GM12878 (cell line): Measurements from ENCODE around the gene PLA2G2C. TPM values are rescaled to one million over a fixed set of nuclear protein-coding genes. Genes with fewer than 3 reads are reported as not detected.

Experiments used
- ATAC-seq: fragments of 200-7000 bp; cut with Tn5 transposase; 3 replicates; pipeline ENCODE4 v1.9.1; 2020; ENCODE audit warnings: mild to moderate bottlenecking, moderate library complexity
- BruUV-seq: library from RNA; stranded (reverse); fragments of 400-500 nt; replicated peaks from 2 replicates; lab custom pipeline; 2021; lab: Mats Ljungman, UMichigan
- CTCF ChIA-PET: fragments of 300-600 bp; sonication (Branson Sonifier 250); formaldehyde crosslinking; extraction: SDS; loops from one replicate; lab custom pipeline; 2021; ENCODE audit warnings: inconsistent platforms; lab: Yijun Ruan, JAX
- POLR2A ChIA-PET: fragments of 350-600 bp; formaldehyde crosslinking; extraction: SDS; loops from one replicate; lab custom pipeline; 2021; ENCODE audit warnings: inconsistent platforms; lab: Charles Lee
- RAD21 ChIA-PET: fragments of 300-600 bp; sonication (Branson Sonifier 250); formaldehyde crosslinking; loops from one replicate; lab custom pipeline; 2023; ENCODE audit warnings: antibody characterized with exemption; ENCODE audit not compliant: unreplicated experiment; lab: Charles Lee
- SMC1A ChIA-PET: fragments of 300-600 bp; sonication (Branson Sonifier 250); formaldehyde crosslinking; loops from one replicate; lab custom pipeline; 2023; ENCODE audit not compliant: unreplicated experiment, uncharacterized antibody; lab: Charles Lee
- DNase-seq: peaks from one replicate; pipeline ENCODE4 v3.0.0-alpha.2; 2011; ENCODE audit warnings: low read depth, low spot score
- FAIRE-seq: peaks from 3 replicates; lab custom pipeline; 2011; peaks lifted over from hg19 to GRCh38; lab: Jason Lieb, UNC
- H2AFZ ChIP-seq: 2 replicates; pipeline ENCODE4 v1.6.0; 2011; ENCODE audit warnings: low read depth, low read length, control low read depth; ENCODE audit not compliant: control insufficient read depth
- H3K27ac ChIP-seq: 2 replicates; pipeline ENCODE4 v1.5.1; 2011; ENCODE audit warnings: control low read depth; ENCODE audit not compliant: control insufficient read depth, insufficient read depth
- H3K27me3 ChIP-seq, 2 experiments: replicated peaks in 1 of 2; 2 replicates each; pipeline versions ENCODE4 v1.6.0 to v1.6.1; 2011; ENCODE audit warnings: low read length in 1 of 2; ENCODE audit not compliant: control insufficient read depth in 2 of 2, insufficient read depth in 2 of 2
- H3K36me3 ChIP-seq, 2 experiments: 2 replicates each; pipeline ENCODE4 v1.5.1; 2011; ENCODE audit warnings: low read length in 1 of 2; ENCODE audit not compliant: control insufficient read depth in 2 of 2, insufficient read depth in 2 of 2
- H3K4me1 ChIP-seq: 2 replicates; pipeline ENCODE4 v1.6.1; 2011; ENCODE audit warnings: mild to moderate bottlenecking, low read length, moderate library complexity, mixed read lengths; ENCODE audit not compliant: control insufficient read depth, insufficient read depth
- H3K4me2 ChIP-seq: 2 replicates; pipeline ENCODE4 v1.6.0; 2011; ENCODE audit warnings: control low read depth; ENCODE audit not compliant: control insufficient read depth, insufficient read depth
- H3K4me3 ChIP-seq: fragments of 200-600 bp; sonication (generic); 2 replicates; pipeline ENCODE4 v1.5.1; 2016
- H3K79me2 ChIP-seq: 2 replicates; pipeline ENCODE4 v1.6.0; 2011; ENCODE audit warnings: low read length; ENCODE audit not compliant: control insufficient read depth, insufficient read depth
- H3K9ac ChIP-seq: 2 replicates; pipeline ENCODE4 v1.8.0; 2011; ENCODE audit warnings: low read length, control low read depth, mixed read lengths; ENCODE audit not compliant: control insufficient read depth, insufficient read depth
- H3K9me3 ChIP-seq: replicated peaks from 3 replicates; pipeline ENCODE4 v1.5.1; 2011; ENCODE audit warnings: mild to moderate bottlenecking, low read length; ENCODE audit not compliant: control insufficient read depth, insufficient read depth
- H4K20me1 ChIP-seq: 2 replicates; pipeline ENCODE4 v1.6.0; 2011; ENCODE audit not compliant: control insufficient read depth, insufficient read depth
- CBFB ChIP-seq: IDR thresholded peaks from 2 replicates; pipeline ENCODE4 v1.6.1; 2016; ENCODE audit warnings: antibody characterized with exemption, low read depth
- CHD1 ChIP-seq: IDR thresholded peaks from 2 replicates; pipeline ENCODE4 v1.6.1; 2012; ENCODE audit warnings: low read depth, low read length, improper control_type of control experiment
- CREM ChIP-seq: IDR thresholded peaks from 2 replicates; pipeline ENCODE4 v1.6.1; 2014; ENCODE audit warnings: antibody characterized with exemption, low read depth
- EGR1 ChIP-seq, 2 experiments: IDR thresholded peaks; 1 replicate in 1 of 2; 2 replicates in 1 of 2; pipeline ENCODE4 v1.6.1; 2011 to 2012; ENCODE audit warnings: low read depth in 2 of 2, low read length in 2 of 2, borderline replicate concordance in 1 of 2, mild to moderate bottlenecking in 1 of 2, moderate library complexity in 1 of 2
- KLF5 ChIP-seq: fragments of 450-650 bp; IDR thresholded peaks from 2 replicates; pipeline ENCODE4 v1.6.1; 2014; ENCODE audit warnings: mild to moderate bottlenecking; ENCODE audit not compliant: partially characterized antibody
- MYB ChIP-seq: fragments of 150-350 bp; IDR thresholded peaks from 2 replicates; pipeline ENCODE4 v1.6.1; 2014; ENCODE audit warnings: mild to moderate bottlenecking, low read depth, low read length, borderline replicate concordance
- ZNF217 ChIP-seq: fragments of 450-650 bp; IDR thresholded peaks from 2 replicates; pipeline ENCODE4 v1.6.1; 2017; ENCODE audit warnings: antibody characterized with exemption, mild to moderate bottlenecking
- WGBS: methylation state at CpG from one replicate; pipeline ENCODE4 v1.1.6; 2016; ENCODE audit warnings: low lambda C conversion rate; ENCODE audit not compliant: insufficient replicate concordance, insufficient coverage; ENCODE audit errors: missing lambda C conversion rate; 5-methylcytosine and 5-hydroxymethylcytosine counted together
- in situ Hi-C: fragments of 300-500 bp; cut with MboI; formaldehyde crosslinking; loops from 9 replicates; pipeline ENCODE4 v1.14.3; 2018; ENCODE audit warnings: mixed read lengths
- intact Hi-C: fragments of 100-400 bp; cut with micrococcal nuclease; formaldehyde crosslinking; loops from one replicate; pipeline ENCODE4 v1.14.2; 2022; ENCODE audit not compliant: unreplicated experiment
- polyA plus RNA-seq, 11 experiments: library from polyadenylated mRNA; depleted of rRNA in 4 of 11; unstranded in 6 of 11; stranded (reverse) in 5 of 11; fragments of >200 nt; fragmentation: Nextera tagmentation in 4 of 11; fragmentation: Illumina TruSeq in 1 of 11; extraction: Ambion mirVana in 4 of 11; extraction: Trizol in 1 of 11; gene quantifications; 1 replicate in 1 of 11; 2 replicates in 10 of 11; pipeline versions ENCODE4 v1.2.1 to v1.2.3, GENCODE V29; 2011 to 2016; ENCODE audit warnings: inconsistent platforms in 2 of 11, missing spikeins in 2 of 11, low read depth in 1 of 11
- total RNA-seq, 4 experiments: library from RNA; depleted of rRNA in 3 of 4; stranded (reverse); fragments of >200 nt in 3 of 4; fragmentation: Illumina TruSeq in 1 of 4; extraction: Trizol in 1 of 4; gene quantifications; 2 replicates each; pipeline versions ENCODE4 v1.2.1 to v1.2.3, GENCODE V29; 2013 to 2021
- TF ChIP-seq, protein P1 (sequence below): IDR thresholded peaks from 2 replicates; pipeline ENCODE4 v1.6.1; 2012; ENCODE audit warnings: low read depth, low read length, improper control_type of control experiment
- TF ChIP-seq, protein P2 (sequence below): fragments of 450-650 bp; IDR thresholded peaks from 2 replicates; pipeline ENCODE4 v1.6.1; 2017; ENCODE audit warnings: mild to moderate bottlenecking
- TF ChIP-seq, protein P3 (sequence below): fragments of 450-650 bp; formaldehyde crosslinking; IDR thresholded peaks from 2 replicates; pipeline ENCODE4 v1.4.0; 2020; ENCODE audit warnings: mild to moderate bottlenecking, moderate library complexity
- TF ChIP-seq, protein P4 (sequence below): fragments of 450-650 bp; IDR thresholded peaks from 2 replicates; pipeline ENCODE4 v1.6.1; 2017; ENCODE audit warnings: mild to moderate bottlenecking, moderate library complexity

The PLA2G2C gene
- total and polyA plus RNA-seq, 10 of the 15 experiments (the other 5 are each of a cell fraction or from before 2014, with no cell fraction given) = 0.05 TPM; not detected in 9

DNA sequence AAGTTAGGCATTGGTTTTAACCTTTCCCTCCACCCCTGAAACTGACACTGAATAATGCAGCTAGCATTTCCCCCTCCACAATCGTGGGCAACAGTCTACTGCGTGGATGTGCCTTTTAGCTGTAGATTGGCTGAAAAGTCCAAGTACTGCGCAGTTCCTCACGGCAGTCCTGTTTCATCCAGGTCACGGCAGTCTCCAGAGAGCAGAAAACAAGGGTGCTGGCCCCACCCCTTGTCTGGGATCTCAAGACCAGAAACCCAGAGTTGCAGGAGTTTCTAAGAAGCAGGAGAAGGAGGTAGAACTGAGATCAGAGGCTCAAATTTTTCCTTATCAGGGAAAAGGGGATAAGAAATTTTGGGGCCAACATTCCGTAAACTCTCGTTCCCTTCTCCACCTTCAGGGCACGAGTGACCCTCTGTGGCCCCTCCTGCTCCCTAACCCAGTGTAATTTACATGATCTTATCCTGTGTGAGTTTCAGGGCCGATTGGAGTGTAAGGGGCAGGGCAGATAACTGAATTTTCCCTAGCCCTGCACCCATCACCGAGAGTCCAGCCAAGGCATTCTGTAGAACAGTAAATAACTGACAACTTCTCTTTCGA is 25.9 kb upstream of the PLA2G2C start (continued):
- TF ChIP-seq KLF5 (no peak), CHD1 (no peak), ZNF217 (no peak), EGR1 (IDR thresholded peaks at IDR 0.05; ENCODE audit: borderline replicate concordance in 1 of 2, low read depth in 2 of 2, low read length in 2 of 2) (no peak), CREM (no peak)
- TF ChIP-seq, protein P1, sequence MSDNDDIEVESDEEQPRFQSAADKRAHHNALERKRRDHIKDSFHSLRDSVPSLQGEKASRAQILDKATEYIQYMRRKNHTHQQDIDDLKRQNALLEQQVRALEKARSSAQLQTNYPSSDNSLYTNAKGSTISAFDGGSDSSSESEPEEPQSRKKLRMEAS = no peak
- TF ChIP-seq, protein P2, sequence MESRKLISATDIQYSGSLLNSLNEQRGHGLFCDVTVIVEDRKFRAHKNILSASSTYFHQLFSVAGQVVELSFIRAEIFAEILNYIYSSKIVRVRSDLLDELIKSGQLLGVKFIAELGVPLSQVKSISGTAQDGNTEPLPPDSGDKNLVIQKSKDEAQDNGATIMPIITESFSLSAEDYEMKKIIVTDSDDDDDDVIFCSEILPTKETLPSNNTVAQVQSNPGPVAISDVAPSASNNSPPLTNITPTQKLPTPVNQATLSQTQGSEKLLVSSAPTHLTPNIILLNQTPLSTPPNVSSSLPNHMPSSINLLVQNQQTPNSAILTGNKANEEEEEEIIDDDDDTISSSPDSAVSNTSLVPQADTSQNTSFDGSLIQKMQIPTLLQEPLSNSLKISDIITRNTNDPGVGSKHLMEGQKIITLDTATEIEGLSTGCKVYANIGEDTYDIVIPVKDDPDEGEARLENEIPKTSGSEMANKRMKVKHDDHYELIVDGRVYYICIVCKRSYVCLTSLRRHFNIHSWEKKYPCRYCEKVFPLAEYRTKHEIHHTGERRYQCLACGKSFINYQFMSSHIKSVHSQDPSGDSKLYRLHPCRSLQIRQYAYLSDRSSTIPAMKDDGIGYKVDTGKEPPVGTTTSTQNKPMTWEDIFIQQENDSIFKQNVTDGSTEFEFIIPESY = no peak
- TF ChIP-seq, all 136 proteins: peak for 0

DNA sequence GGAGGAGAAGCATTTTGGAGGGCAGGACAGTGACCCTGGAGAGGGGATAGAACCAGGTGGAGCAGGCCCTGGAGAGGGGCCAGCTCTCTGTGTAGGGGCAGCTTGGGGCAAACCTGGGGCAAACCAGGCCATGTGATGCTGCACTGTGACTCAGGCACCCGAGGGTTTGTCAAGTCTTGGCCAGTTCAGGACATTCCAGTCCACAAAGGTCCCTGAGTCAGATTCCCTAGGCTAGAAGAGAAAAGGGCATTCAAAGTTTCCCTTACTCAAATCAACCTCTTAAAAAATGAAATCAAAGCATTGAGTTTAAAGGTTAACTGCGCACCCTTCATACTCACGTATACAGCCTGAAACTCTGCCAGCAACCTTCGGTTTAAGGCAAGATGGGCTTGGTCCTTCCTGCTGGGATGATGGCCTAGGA is 25.2 kb upstream of the PLA2G2C start:
- BruUV-seq = no TSS peak
- DNase-seq = no peak
- no peak overlapping the region for H3K4me2 ChIP-seq
- 21% methylated on average over 4 of the region's 4 CpGs for WGBS
- no peaks in the 10 kb centered on the region for H3K36me3 ChIP-seq
- FAIRE-seq = no peak
- peaks cover 3 to 10% of the 10 kb centered on the region in 2 experiments; a peak in 2 of 4 replicates for H3K27me3 ChIP-seq
- no peaks in the 10 kb centered on the region for H3K79me2 ChIP-seq
- H4K20me1 ChIP-seq = no peaks in the 10 kb centered on the region
- ChIA-PET CTCF (interaction anchor here (1.8 to 2.6 kb wide), 3 partner anchors 16 to 283 kb away, joined by 4 to 39 read pairs (median 12); no protein-coding TSS in a partner anchor), RAD21 (no interaction called here), POLR2A (no interaction called here), SMC1A (no interaction called here)
- H3K4me3 ChIP-seq = no peak overlapping the region
- H3K9me3 ChIP-seq = peaks cover 2% of the 10 kb centered on the region; the same call in 1 of the 3 replicates
- no peak overlapping the region for H2AFZ ChIP-seq
- no peak overlapping the region for H3K9ac ChIP-seq
- in situ Hi-C loops (loop anchor here (5.0 kb wide), 1 partner anchor 281 kb away; no protein-coding TSS in a partner anchor), intact Hi-C loops (loop anchor here (5.0 to 10.0 kb wide), 3 partner anchors 143 to 423 kb away; partner anchors contain the start of gene PINK1)
- no peaks in the 10 kb centered on the region; the same call in 1 of the 2 replicates for H3K4me1 ChIP-seq
- no peak overlapping the region for H3K27ac ChIP-seq
- no peak for ATAC-seq
- no peak for TF ChIP-seq CBFB
- TF ChIP-seq, protein P3, sequence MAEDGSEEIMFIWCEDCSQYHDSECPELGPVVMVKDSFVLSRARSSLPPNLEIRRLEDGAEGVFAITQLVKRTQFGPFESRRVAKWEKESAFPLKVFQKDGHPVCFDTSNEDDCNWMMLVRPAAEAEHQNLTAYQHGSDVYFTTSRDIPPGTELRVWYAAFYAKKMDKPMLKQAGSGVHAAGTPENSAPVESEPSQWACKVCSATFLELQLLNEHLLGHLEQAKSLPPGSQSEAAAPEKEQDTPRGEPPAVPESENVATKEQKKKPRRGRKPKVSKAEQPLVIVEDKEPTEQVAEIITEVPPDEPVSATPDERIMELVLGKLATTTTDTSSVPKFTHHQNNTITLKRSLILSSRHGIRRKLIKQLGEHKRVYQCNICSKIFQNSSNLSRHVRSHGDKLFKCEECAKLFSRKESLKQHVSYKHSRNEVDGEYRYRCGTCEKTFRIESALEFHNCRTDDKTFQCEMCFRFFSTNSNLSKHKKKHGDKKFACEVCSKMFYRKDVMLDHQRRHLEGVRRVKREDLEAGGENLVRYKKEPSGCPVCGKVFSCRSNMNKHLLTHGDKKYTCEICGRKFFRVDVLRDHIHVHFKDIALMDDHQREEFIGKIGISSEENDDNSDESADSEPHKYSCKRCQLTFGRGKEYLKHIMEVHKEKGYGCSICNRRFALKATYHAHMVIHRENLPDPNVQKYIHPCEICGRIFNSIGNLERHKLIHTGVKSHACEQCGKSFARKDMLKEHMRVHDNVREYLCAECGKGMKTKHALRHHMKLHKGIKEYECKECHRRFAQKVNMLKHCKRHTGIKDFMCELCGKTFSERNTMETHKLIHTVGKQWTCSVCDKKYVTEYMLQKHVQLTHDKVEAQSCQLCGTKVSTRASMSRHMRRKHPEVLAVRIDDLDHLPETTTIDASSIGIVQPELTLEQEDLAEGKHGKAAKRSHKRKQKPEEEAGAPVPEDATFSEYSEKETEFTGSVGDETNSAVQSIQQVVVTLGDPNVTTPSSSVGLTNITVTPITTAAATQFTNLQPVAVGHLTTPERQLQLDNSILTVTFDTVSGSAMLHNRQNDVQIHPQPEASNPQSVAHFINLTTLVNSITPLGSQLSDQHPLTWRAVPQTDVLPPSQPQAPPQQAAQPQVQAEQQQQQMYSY (CRISPR knock-in tag) = no peak
- TF ChIP-seq, protein P4, sequence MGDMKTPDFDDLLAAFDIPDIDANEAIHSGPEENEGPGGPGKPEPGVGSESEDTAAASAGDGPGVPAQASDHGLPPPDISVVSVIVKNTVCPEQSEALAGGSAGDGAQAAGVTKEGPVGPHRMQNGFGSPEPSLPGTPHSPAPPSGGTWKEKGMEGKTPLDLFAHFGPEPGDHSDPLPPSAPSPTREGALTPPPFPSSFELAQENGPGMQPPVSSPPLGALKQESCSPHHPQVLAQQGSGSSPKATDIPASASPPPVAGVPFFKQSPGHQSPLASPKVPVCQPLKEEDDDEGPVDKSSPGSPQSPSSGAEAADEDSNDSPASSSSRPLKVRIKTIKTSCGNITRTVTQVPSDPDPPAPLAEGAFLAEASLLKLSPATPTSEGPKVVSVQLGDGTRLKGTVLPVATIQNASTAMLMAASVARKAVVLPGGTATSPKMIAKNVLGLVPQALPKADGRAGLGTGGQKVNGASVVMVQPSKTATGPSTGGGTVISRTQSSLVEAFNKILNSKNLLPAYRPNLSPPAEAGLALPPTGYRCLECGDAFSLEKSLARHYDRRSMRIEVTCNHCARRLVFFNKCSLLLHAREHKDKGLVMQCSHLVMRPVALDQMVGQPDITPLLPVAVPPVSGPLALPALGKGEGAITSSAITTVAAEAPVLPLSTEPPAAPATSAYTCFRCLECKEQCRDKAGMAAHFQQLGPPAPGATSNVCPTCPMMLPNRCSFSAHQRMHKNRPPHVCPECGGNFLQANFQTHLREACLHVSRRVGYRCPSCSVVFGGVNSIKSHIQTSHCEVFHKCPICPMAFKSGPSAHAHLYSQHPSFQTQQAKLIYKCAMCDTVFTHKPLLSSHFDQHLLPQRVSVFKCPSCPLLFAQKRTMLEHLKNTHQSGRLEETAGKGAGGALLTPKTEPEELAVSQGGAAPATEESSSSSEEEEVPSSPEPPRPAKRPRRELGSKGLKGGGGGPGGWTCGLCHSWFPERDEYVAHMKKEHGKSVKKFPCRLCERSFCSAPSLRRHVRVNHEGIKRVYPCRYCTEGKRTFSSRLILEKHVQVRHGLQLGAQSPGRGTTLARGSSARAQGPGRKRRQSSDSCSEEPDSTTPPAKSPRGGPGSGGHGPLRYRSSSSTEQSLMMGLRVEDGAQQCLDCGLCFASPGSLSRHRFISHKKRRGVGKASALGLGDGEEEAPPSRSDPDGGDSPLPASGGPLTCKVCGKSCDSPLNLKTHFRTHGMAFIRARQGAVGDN = no peak
- TF ChIP-seq MYB = no peak
